ENCODE results near the gene PMFBP1. TPM values are rescaled to one million over a fixed set of nuclear protein-coding genes. Genes with fewer than 3 reads are reported as not detected.

PMFBP1 gene
- total and polyA plus RNA-seq, 7 donors, result 0.16 to 0.72 (median 0.37) TPM; not detected in 2

- TF ChIP-seq CTCF (IDR thresholded peaks at IDR 0.05), result no peak
- Histone ChIP-seq H3K36me3 (ENCODE audit: insufficient read depth in 1 of 2, low read depth in 1 of 2) (peaks cover 12 to 53% of the 10 kb centered on the region in 2 donors), H3K9me3 (no peaks in the 10 kb centered on the region), H3K4me1 (no peaks in the 10 kb centered on the region), H3K4me3 (no peak overlapping the region), H3K27me3 (ENCODE audit: insufficient read depth in 3 of 3, low read length in 2 of 3) (no peaks in the 10 kb centered on the region), H3K27ac (no peak overlapping the region)
- intact Hi-C loops (cut with DNase I), result no loop called here
- DNase-seq (no peak), ATAC-seq (peak in 3 of 4 donors; percentile 44 to 85 (median 79))
- WGBS, 3 donors, result 69 to 82% (median 73%) methylated on average over 7 of the region's 7 CpGs
These were observed 58.9 kb downstream of the PMFBP1 start for GRCh38 chr16:72112906-72113615.

GRCh38 chr16:72112452-72112792, 59.5 kb downstream of the PMFBP1 start:
- Histone ChIP-seq H3K27me3 (ENCODE audit: insufficient read depth in 3 of 3, low read length in 2 of 3) (no peaks in the 10 kb centered on the region), H3K9me3 (no peaks in the 10 kb centered on the region), H3K27ac (no peak overlapping the region), H3K36me3 (ENCODE audit: insufficient read depth in 1 of 2, low read depth in 1 of 2) (peaks cover 12 to 60% of the 10 kb centered on the region in 2 donors), H3K4me3 (no peak overlapping the region), H3K4me1 (no peaks in the 10 kb centered on the region)
- no peak for TF ChIP-seq CTCF (IDR thresholded peaks at IDR 0.05)
- DNase-seq (no peak), ATAC-seq (no peak)
- WGBS, 3 donors, result 93 to 97% (median 94%) methylated on average over 14 to 15 of the region's 15 CpGs
- intact Hi-C loops (cut with DNase I), result no loop called here

- Histone ChIP-seq H3K36me3 (ENCODE audit: insufficient read depth in 1 of 2, low read depth in 1 of 2) (peaks cover 12 to 65% of the 10 kb centered on the region in 2 donors), H3K27me3 (ENCODE audit: insufficient read depth in 3 of 3, low read length in 2 of 3) (no peaks in the 10 kb centered on the region), H3K27ac (no peak overlapping the region), H3K9me3 (no peaks in the 10 kb centered on the region), H3K4me1 (no peaks in the 10 kb centered on the region), H3K4me3 (no peak overlapping the region)
- no peak for TF ChIP-seq CTCF (IDR thresholded peaks at IDR 0.05)
- ATAC-seq (no peak), DNase-seq (no peak)
- intact Hi-C loops (cut with DNase I), result no loop called here
- 79 to 84% (median 82%) methylated on average over 19 of the region's 19 CpGs for WGBS, 3 donors
These were observed 60.1 kb downstream of the PMFBP1 start for GRCh38 chr16:72111657-72112451.

GRCh38 chr16:72110662-72111615, 61.0 kb downstream of the PMFBP1 start:
- DNase-seq (no peak), ATAC-seq (peak in 1 of 4 donors; percentile 14)
- H3K27me3 ChIP-seq (ENCODE audit: insufficient read depth in 3 of 3, low read length in 2 of 3), result no peaks in the 10 kb centered on the region
- H3K27ac ChIP-seq, result no peak overlapping the region
- H3K36me3 ChIP-seq (ENCODE audit: insufficient read depth in 1 of 2, low read depth in 1 of 2), result peaks cover 12 to 74% of the 10 kb centered on the region in 2 donors
- no peaks in the 10 kb centered on the region for H3K9me3 ChIP-seq
- H3K4me3 ChIP-seq, result no peak overlapping the region
- 96% methylated on average over 21 to 23 of the region's 23 CpGs for WGBS, 3 donors
- intact Hi-C loops (cut with DNase I), result no loop called here
- H3K4me1 ChIP-seq, result no peaks in the 10 kb centered on the region
- TF ChIP-seq CTCF (IDR thresholded peaks at IDR 0.05), result no peak

All from psoas muscle (tissue), 8 donors.